CD4-positive, alpha-beta T cell treated with Interleukin-12 subunit alpha and Interleukin-12 subunit beta, for 1 hour (primary cell): ENCODE results near the gene DEF6.

ENCODE experiments used
- DNase-seq: peaks from one replicate; pipeline ENCODE4 v3.0.0-alpha.2; 2020

The DEF6 gene

DNA sequence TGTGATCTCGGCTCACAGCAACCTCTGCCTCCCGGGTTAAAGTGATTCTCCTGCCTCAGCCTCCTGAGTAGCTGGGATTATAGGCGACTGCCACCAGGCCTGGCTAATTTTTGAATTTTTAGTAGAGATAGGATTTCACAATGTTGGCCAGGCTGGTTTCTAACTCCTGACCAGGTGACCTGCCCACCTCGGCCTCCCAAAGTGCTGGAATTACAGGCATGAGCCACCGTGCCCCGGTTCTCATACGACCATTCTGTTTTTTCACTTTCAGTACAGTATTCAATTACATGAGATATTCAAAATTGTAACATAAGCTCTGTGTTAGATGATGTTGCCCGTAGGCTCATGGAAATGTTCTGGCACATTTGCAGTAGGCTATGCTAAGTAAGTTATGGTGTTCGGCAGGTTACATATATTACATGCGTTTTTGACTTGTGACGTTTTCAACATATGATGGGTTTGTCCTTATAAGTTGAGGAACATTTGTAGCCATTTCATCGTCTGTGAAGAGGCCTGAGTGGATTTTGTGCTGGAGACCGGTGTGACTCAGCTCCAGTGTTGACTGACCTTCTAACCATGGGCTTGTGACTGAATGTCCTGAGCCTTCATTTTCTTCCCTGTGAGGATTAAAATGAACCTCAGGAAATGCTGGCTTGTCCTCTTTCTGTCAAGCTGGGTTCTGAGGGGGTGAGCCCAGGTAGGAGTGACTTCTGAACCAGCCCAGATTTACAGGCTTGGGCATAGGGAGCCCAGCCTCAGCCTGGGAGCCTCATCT is 56.9 kb downstream of the DEF6 start:
- DNase-seq = no peak

- no peak for DNase-seq
These were observed 58.8 kb downstream of the DEF6 start for GRCh38 chr6:35356391-35356790.

DNA sequence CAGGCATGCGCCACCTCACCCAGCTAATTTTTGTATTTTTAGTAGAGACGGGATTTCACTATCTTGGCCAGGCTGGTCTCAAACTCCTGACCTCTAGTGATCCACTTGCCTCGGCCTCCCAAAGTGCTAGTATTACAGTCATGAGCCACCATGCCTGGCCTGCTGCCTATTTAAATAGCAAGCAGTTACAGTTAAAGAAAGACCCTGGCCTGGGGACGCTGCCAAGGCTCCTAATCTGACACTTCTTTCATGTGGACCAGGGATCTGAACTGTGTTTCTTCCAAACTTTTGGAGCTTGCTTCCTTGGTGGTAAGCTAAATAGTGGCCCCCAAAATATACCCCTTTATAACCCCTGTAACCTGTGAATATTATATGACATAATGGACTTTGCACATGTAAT is 60.1 kb downstream of the DEF6 start:
- DNase-seq = no peak

- no peak for DNase-seq
These were observed 60.5 kb downstream of the DEF6 start for GRCh38 chr6:35358086-35358485.

DNA sequence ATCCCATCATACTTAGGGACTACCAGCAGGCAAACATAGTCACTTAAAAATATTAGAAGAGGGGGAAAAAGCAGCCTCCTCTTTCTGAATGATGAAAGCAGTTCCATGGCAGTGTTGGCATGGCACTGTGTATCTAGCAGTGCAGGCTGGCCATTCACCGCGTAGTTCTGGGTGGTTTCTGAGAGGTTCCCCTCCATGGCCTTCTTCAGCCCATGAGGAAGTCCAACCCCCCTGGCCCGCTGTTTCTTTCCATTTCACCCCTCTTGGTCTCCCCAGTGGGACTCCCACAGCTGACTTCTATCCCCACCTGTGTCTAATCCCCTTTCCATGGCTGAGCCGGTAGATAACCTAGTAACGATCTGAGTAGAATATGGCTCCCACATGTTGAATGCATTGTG is 61.7 kb downstream of the DEF6 start:
- no peak for DNase-seq

DNA sequence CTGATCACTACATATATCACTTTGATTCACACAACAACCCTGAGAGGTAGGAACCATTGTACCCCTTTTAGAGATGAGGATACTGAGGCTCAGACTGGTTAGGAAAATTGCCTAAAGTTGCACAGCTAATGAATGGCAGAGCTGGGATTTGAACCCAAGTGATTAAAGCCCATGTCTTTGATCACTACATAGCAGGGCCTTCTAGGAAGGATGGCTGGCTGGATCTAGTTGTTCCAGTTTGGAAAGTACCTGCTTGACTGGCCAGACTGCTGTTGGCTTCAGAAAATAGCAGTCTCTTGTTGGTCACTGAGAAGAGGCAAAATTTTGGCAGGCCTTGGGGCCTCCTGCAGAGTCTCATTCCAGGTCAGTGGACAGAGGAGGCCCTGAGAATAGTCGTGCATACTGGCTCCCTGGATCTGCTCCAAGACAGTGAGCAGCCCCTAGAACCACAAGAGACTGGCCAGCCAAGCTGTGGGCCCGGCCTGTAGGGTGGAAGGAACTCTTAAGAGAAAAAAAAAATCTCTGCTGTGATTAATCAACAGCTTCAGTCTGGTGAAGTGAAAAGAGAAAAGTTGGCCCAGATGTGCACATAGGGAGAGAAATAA is 62.2 kb downstream of the DEF6 start:
- no peak for DNase-seq

GRCh38 chr6:35360349-35361138 is 62.9 kb downstream of the DEF6 start:
- no peak for DNase-seq

GRCh38 chr6:35362200-35362599 is 64.6 kb downstream of the DEF6 start:
- DNase-seq = no peak

- no peak for DNase-seq
These were observed 65.7 kb downstream of the DEF6 start for GRCh38 chr6:35363293-35363750.

GRCh38 chr6:35365594-35366203 is 68.1 kb downstream of the DEF6 start:
- no peak for DNase-seq

- no peak for DNase-seq
These were observed 68.6 kb downstream of the DEF6 start for GRCh38 chr6:35366204-35366596.

DNA sequence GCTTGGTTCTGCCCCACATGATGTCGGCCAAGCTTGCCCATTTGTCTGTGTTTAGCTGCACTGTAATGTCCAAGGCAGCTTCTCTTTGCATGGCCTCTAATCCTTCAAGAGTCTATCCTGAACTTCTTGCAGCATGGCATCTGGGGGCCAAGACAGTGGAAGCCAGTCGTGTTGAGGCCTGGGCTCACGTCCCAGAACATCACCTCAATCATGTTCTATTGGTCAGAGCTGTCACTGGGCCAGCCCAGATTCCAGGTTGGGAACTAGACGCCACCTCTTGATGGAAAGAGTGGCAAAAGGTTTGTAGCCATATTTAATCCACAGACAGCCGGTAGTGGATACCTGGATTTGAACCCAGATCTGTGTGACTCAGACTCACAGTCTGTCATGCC is 70.0 kb downstream of the DEF6 start:
- DNase-seq = no peak

DNA sequence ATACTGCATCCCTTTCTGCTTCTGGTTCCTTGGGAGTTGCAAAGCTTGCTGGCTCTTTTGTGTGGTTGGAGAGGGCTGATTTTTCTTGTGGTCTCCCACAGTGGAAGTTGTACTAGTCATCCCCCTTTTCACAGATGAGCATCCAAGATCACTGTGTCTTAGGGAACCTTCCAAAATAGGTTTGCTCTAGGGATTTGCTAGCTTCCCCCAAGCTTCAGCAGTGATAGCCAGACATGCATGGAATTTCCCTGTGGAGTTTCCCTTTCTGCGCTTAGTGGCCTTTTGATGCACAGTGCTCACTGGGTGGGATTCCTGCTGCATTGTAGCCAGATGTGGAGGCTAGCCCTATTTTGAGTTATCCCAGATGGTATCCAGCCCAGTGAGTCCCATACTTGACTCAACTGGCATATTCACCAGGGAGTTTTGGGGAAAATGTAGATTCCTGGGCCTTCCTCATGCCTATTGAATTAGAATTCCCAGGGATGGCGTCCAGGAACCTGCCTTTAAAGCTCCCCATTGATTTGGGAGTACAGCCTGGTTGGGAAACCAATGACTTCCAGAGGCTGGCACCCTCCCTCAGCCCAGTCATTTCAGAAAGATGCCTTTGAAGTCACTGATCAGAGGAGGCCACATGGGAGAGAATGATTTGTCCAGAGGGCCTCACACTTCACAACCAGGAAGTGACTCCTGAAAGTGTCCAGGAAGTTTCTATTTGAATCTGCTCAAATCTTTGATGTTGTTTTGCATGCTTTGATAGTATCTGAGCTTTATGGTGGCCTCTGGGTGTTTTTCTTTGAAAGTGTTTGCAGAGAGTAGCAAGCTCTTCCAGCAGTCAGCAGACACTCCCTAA is 70.6 kb downstream of the DEF6 start:
- peak; percentile 19 for DNase-seq

GRCh38 chr6:35370124-35370741 is 72.6 kb downstream of the DEF6 start:
- DNase-seq = peak; percentile 38

DNA sequence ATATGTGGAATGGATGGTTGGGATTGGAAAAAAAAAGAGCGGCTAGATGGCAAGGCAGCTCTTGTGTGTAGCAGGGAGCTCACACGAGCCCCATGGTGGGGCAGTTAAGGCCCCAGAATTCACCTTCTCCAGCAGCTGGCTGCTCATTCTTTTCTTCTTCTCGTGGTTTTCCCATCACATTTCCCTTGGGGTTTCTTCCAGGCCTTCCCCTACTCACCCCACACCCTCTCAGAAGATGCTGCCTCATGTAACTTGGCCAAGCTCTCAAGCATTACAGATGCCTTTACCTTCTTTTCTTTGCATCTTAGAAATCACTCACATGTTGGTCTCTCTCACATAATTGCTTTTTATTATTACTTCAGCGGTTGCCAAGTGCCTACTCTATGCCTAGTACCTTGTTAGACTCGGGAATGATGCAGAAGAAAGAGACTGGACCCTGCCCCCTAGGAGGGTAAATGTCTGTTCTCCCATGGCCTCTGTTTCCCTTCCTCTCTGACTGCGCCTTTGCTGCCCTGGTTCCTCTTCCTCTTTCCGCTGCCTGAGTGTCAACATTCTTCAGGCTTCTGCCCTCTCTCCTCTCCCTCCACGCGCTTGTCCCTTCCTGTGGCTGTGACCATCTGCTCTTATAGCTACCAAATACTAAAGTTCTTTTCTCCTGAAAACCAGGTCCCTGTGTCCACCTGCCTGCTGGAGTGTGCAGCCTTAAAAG is 73.3 kb downstream of the DEF6 start:
- no peak for DNase-seq
